ENCODE measurements around the gene DACH1. TPM values are rescaled to one million over a fixed set of nuclear protein-coding genes. Genes with fewer than 3 reads are reported as not detected.

DACH1 gene
- total RNA-seq, 1 experiment from 2014 or later, result 0.31 TPM

DNA sequence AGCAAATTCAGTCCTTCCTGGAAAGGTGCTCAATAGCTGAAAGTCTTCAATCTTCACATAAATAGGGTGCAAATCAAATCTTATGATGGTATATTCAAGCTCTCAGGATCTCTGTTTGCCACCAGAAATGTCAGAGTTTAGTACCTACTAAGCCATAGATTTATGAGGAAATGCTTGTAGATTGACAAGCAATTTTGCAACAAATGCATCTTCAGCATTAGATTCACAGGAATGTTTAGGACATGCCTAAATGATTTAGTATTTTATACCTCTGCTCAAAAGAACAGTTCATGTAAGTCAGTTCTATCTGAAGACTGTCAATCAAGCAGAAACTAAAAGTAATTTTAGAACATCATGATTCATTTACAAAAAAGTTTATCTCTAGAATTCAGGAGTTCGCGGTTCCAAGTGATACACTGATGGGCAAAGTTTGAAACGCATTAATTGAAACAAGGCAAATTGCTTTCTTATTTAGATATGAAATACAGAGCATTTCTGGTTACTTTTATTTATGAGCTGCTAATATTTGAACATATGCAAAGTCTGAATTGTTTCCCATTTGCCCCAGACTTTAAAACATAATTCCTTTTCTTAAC, 65.7 kb downstream of the DACH1 start (continued):
- TF ChIP-seq, protein P1, sequence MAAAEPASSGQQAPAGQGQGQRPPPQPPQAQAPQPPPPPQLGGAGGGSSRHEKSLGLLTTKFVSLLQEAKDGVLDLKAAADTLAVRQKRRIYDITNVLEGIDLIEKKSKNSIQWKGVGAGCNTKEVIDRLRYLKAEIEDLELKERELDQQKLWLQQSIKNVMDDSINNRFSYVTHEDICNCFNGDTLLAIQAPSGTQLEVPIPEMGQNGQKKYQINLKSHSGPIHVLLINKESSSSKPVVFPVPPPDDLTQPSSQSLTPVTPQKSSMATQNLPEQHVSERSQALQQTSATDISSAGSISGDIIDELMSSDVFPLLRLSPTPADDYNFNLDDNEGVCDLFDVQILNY (CRISPR knock-in tag; IDR thresholded peaks at IDR 0.05), result no peak
- TF ChIP-seq GABPB1 (CRISPR knock-in tag; IDR thresholded peaks at IDR 0.05), result no peak
- no peak for TF ChIP-seq CREB1 (CRISPR knock-in tag; IDR thresholded peaks at IDR 0.05)

DNA sequence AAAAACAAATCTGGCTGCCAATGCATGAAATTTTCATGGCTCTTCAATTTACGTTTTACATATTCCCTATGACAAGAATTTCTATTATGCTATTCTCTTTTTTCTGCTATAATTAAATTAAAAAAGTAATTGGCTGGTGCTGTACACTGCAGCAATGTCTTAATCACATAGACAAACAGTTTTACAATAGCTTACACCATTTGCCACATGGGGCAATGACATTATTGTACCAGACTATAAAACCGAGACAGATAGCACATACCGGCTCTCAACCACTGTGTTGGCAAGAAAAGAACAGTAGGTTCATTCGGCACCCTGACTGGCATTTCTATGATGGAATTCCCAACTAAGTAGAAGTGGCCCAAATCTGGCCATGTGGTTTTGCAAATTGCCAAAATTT, 67.7 kb downstream of the DACH1 start:
- ChIA-PET CTCF (no interaction called here), POLR2A (no interaction called here)
- Mint-ChIP-seq H3K4me1 (no peaks in the 10 kb centered on the region), H3K36me3 (no peaks in the 10 kb centered on the region), H3K27ac (no peak overlapping the region), H3K4me3 (no peak overlapping the region), H3K9me3 (no peaks in the 10 kb centered on the region), H3K27me3 (ENCODE audit: low read depth) (no peaks in the 10 kb centered on the region)
- DNase-seq (ENCODE audit: low spot score), result no peak
- ATAC-seq, result no peak
- no peak for TF ChIP-seq AR (CRISPR knock-in tag; IDR thresholded peaks at IDR 0.05)

DNA sequence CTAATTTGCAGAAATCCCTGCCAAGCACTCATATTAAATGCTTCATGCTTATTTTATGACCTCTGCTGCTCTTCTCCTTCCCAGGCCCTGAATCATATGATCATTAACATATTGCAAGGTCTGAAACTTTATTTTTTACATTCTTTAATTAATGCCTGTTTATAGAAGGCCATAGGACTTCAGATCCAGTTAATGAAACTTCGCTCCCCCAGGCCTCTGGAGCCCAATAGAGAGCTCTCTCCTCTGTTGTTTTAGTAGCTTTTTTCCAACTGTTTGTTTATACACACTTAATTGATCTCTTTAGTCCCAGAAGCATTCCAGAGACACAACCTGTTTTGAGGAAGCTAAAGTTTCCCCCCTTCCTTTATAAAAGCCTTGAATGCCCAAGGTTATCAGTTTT, 68.3 kb downstream of the DACH1 start:
- Mint-ChIP-seq H3K4me3 (no peak overlapping the region), H3K27ac (no peak overlapping the region)

DNA sequence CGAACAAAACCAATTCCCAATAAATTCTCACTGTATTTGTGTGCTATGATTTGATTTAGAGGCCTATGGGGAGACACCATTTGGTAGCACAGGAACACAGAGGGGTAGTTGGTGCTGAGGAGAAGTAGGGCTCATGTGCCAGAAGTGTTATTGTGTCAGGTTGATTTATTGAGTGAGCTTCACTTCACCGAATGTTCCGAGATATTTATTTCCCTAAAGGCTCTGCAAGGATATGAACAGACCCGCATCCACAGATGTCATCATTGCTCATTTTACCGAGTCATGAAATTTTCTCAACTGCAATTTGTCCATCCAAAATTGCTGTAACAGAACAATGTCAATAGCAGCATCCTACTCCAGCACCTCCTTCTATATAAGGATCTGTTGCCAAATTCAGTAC, 69.5 kb downstream of the DACH1 start:
- no peak overlapping the region for H3K4me3 Mint-ChIP-seq
- H3K27ac Mint-ChIP-seq, result no peak overlapping the region
- ChIA-PET POLR2A (no interaction called here), CTCF (no interaction called here)
- no peaks in the 10 kb centered on the region for H3K36me3 Mint-ChIP-seq
- DNase-seq (ENCODE audit: low spot score) (no peak), ATAC-seq (no peak)
- H3K4me1 Mint-ChIP-seq, result no peaks in the 10 kb centered on the region
- no peaks in the 10 kb centered on the region for H3K9me3 Mint-ChIP-seq
- no peaks in the 10 kb centered on the region for H3K27me3 Mint-ChIP-seq (ENCODE audit: low read depth)
- TF ChIP-seq, protein P2, sequence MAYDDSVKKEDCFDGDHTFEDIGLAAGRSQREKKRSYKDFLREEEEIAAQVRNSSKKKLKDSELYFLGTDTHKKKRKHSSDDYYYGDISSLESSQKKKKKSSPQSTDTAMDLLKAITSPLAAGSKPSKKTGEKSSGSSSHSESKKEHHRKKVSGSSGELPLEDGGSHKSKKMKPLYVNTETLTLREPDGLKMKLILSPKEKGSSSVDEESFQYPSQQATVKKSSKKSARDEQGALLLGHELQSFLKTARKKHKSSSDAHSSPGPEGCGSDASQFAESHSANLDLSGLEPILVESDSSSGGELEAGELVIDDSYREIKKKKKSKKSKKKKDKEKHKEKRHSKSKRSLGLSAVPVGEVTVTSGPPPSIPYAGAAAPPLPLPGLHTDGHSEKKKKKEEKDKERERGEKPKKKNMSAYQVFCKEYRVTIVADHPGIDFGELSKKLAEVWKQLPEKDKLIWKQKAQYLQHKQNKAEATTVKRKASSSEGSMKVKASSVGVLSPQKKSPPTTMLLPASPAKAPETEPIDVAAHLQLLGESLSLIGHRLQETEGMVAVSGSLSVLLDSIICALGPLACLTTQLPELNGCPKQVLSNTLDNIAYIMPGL (CRISPR knock-in tag; IDR thresholded peaks at IDR 0.05), result no peak
- no peak for TF ChIP-seq ZBTB21 (CRISPR knock-in tag; IDR thresholded peaks at IDR 0.05; ENCODE audit: borderline replicate concordance)
- TF ChIP-seq, protein P3, sequence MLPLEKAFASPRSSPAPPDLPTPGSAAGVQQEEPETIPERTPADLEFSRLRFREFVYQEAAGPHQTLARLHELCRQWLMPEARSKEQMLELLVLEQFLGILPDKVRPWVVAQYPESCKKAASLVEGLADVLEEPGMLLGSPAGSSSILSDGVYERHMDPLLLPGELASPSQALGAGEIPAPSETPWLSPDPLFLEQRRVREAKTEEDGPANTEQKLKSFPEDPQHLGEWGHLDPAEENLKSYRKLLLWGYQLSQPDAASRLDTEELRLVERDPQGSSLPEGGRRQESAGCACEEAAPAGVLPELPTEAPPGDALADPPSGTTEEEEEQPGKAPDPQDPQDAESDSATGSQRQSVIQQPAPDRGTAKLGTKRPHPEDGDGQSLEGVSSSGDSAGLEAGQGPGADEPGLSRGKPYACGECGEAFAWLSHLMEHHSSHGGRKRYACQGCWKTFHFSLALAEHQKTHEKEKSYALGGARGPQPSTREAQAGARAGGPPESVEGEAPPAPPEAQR (CRISPR knock-in tag; IDR thresholded peaks at IDR 0.05), result no peak
- TF ChIP-seq, protein P4, sequence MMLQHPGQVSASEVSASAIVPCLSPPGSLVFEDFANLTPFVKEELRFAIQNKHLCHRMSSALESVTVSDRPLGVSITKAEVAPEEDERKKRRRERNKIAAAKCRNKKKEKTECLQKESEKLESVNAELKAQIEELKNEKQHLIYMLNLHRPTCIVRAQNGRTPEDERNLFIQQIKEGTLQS (CRISPR knock-in tag; conservative IDR thresholded peaks at IDR 0.05), result no peak

More for the DNA sequence above, 68.3 kb downstream of the DACH1 start:
- POLR2A ChIA-PET, result no interaction called here
- DNase-seq (ENCODE audit: low spot score) (no peak), ATAC-seq (no peak)
- Mint-ChIP-seq H3K36me3 (no peaks in the 10 kb centered on the region), H3K27me3 (ENCODE audit: low read depth) (no peaks in the 10 kb centered on the region), H3K4me1 (no peaks in the 10 kb centered on the region), H3K9me3 (no peaks in the 10 kb centered on the region)
- CTCF ChIA-PET, result no interaction called here
- TF ChIP-seq NFATC4 (CRISPR knock-in tag; IDR thresholded peaks at IDR 0.05), result no peak
- no peak for TF ChIP-seq MYBL2 (CRISPR knock-in tag; IDR thresholded peaks at IDR 0.05)
- no peak for TF ChIP-seq SMAD3 (CRISPR knock-in tag; IDR thresholded peaks at IDR 0.05; ENCODE audit: borderline replicate concordance)
- no peak for TF ChIP-seq ZNF425 (CRISPR knock-in tag; conservative IDR thresholded peaks at IDR 0.05)
- TF ChIP-seq SOX15 (CRISPR knock-in tag; IDR thresholded peaks at IDR 0.05), result no peak
- no peak for TF ChIP-seq ZNF138 (CRISPR knock-in tag; conservative IDR thresholded peaks at IDR 0.05)
- TF ChIP-seq, protein P2 (CRISPR knock-in tag; IDR thresholded peaks at IDR 0.05), result no peak
- no peak for TF ChIP-seq ATF1 (CRISPR knock-in tag; IDR thresholded peaks at IDR 0.05)
